Neural progenitor cell (in vitro differentiated cells): Measurements from ENCODE around the gene CDH12.

Source experiments
- EZH2 ChIP-seq: fragments of 200-600 bp; sonication (generic); IDR thresholded peaks from 2 replicates; pipeline ENCODE4 v1.6.1; 2017; ENCODE audit warnings: antibody characterized with exemption, mild to moderate bottlenecking, moderate library complexity
- TF ChIP-seq, protein P1 (sequence below): fragments of 200-600 bp; sonication (generic); IDR thresholded peaks from 2 replicates; pipeline ENCODE4 v1.5.1; 2017; ENCODE audit warnings: antibody characterized with exemption, mild to moderate bottlenecking

DNA sequence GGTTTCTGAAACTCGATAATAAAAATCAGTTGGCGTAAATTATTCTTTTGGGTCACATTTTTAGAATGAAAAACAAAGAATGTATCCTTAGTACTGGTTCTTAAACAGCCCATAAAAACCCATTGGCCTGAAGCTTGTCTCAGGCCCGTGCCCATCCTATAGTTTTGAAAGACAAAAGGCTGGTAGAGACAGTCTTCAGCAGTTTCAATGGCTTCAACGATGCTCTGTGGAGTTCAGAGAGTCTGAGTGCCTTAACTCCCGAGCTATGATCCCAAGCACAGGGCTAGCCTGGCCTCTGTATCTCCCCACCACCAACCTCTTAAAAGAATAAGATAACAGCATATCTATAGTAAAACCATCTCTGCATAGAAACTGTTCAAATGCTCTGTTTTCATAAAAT, 595.0 kb downstream of the CDH12 start:
- TF ChIP-seq, protein P1, sequence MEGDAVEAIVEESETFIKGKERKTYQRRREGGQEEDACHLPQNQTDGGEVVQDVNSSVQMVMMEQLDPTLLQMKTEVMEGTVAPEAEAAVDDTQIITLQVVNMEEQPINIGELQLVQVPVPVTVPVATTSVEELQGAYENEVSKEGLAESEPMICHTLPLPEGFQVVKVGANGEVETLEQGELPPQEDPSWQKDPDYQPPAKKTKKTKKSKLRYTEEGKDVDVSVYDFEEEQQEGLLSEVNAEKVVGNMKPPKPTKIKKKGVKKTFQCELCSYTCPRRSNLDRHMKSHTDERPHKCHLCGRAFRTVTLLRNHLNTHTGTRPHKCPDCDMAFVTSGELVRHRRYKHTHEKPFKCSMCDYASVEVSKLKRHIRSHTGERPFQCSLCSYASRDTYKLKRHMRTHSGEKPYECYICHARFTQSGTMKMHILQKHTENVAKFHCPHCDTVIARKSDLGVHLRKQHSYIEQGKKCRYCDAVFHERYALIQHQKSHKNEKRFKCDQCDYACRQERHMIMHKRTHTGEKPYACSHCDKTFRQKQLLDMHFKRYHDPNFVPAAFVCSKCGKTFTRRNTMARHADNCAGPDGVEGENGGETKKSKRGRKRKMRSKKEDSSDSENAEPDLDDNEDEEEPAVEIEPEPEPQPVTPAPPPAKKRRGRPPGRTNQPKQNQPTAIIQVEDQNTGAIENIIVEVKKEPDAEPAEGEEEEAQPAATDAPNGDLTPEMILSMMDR: no peak
- TF ChIP-seq EZH2: no peak
